GM21526 (cell line): ENCODE measurements around the gene GSTM1.
"Not testable (repeated sequence)": the region's sequence is repeated elsewhere in the genome, so short reads cannot be mapped to it uniquely, and the experiment has no call there.

Source experiments
- ATAC-seq: cut with Tn5 transposase; IDR thresholded peaks from one replicate; pipeline ENCODE4 v1.9.1; 2021; ENCODE audit warnings: moderate library complexity; ENCODE audit not compliant: unreplicated experiment, low FRiP score

Gene GSTM1

GRCh38 chr1:109659997-109660690 lies 27.5 kb upstream of the GSTM1 start:
- ATAC-seq: no peak

DNA sequence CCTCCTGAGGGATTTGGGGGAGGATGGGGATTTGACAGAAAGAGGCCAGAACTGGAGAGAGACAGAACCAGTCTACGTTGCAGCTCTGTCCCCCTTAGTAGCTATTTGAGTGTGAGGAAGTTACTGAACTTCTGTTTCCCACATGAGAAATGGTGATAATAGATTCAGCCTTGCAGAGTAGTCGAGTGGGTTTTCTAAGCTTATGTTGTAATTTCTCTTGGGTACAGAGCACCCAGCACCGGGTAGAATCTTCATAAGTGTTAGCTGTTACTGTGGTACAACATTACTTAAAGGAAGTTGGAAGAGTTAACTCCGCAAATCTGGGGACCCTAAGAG lies 27.0 kb upstream of the GSTM1 start:
- not testable (repeated sequence) for ATAC-seq

- no peak for ATAC-seq
These were observed 26.2 kb upstream of the GSTM1 start for GRCh38 chr1:109661391-109661790.

- ATAC-seq: no peak
These were observed 22.9 kb upstream of the GSTM1 start for GRCh38 chr1:109664671-109665070.

- ATAC-seq: peak; percentile 81
These were observed 20.0 kb upstream of the GSTM1 start, which contains the start of gene GSTM2 for GRCh38 chr1:109667452-109668122. TSS of gene GSTM2 (plus strand) at chr1:109668057. CDS start at chr1:109668116, 59 bp downstream.

GRCh38 chr1:109668123-109668775 lies 19.4 kb upstream of the GSTM1 start:
- ATAC-seq: no peak

GRCh38 chr1:109669246-109669948 lies 18.2 kb upstream of the GSTM1 start:
- ATAC-seq: no peak

GRCh38 chr1:109669949-109670302 lies 17.7 kb upstream of the GSTM1 start:
- ATAC-seq: not testable (repeated sequence)

GRCh38 chr1:109671067-109671466 lies 16.6 kb upstream of the GSTM1 start:
- no peak for ATAC-seq

DNA sequence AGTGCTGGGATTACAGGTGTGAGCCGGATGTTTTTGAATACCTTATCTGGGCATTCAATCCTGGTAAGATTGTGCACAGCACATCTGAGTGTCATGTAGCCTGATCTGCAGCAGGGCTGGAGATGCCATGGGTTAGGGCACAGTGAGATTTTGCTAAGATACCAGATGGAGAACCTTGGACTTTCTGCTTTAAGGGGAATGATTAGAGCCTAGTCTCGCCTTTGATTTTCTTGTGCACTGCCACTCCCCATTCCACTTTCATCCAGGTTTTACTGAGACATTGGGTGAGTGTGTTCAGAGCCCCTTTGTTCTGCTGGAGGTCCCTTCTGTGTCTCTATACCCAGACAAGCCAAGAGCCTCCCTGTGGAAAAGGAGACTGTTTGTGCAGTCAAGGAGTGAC lies 13.8 kb upstream of the GSTM1 start:
- not testable (repeated sequence) for ATAC-seq

- ATAC-seq: not testable (repeated sequence)
These were observed 10.8 kb upstream of the GSTM1 start for GRCh38 chr1:109676683-109677381.

GRCh38 chr1:109677459-109677858 lies 10.2 kb upstream of the GSTM1 start:
- no peak for ATAC-seq

DNA sequence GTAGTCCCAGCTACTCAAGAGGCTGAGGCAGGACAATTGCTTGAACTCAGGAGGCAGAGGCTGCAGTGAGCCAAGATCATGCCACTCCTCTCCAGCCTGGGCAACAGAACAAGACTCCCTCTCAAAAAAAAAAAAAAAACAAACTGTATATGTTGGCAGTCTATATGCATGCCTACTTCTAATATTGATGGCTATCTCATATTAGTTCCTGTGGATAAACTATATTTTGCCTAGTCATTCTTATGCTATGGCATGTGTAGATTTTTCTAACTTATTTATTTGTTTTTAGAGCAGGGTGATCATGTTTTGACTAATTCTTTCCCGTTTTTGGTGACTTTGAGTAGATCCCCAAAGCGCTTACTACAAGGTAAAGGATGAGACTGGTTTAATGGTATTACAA lies 9.0 kb upstream of the GSTM1 start:
- not testable (repeated sequence) for ATAC-seq

- not testable (repeated sequence) for ATAC-seq
These were observed 2.8 kb upstream of the GSTM1 start for GRCh38 chr1:109684777-109685176.

DNA sequence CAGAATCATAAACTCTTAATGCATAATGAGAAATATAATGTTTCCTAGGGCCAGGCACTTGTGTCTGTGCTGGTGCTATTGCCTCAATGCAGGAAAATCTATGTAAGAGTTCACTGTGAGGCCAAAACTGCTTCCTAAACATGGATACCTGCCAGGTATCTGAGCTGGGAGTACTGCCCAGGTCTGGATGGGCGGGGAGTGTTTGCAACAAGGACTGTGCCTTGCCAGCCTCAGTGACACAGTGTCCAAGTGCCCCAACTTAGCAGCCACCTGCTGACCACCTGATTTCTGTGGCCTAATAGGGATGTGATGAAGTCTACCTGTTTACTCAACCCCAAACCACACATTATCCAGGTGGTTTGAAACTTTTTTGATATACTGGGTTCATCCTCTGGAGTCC lies 2.2 kb upstream of the GSTM1 start:
- ATAC-seq: not testable (repeated sequence)

DNA sequence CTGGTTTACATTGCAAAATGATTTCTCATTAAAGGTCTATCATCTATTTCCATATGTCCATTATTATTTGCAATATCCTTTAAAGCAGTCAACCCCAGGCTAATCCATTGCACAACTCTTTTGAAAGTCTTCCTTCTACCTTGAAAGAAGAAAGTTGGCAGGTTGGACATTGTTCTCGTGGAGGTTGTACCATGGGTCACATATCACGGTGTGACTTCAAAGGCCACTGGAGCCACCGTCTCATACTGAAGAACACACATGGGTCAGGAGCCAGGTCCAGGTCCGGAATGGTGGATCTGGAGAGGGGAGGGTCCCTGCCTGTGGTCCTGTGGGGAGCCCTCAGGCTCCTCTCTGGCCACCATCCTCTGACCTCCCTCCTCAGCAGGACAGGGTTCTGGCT lies 1.7 kb upstream of the GSTM1 start:
- not testable (repeated sequence) for ATAC-seq

DNA sequence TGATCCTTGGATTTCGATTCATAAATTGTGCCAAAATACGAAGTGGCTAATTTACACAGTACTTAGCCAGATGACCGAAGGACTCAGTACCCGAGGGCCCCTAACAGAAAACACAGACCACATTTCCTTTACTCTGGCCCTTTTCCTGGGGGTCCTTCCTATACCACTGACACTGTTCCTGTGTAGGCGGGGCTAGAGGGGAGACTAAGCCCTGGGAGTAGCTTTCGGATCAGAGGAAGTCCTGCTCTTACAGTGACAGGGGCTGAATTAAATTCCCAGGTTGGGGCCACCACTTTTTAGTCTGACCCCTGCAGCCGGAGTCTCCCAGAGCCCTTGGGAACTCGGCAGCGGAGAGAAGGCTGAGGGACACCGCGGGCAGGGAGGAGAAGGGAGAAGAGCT lies 508 bp upstream of the GSTM1 start:
- ATAC-seq: not testable (repeated sequence)

GRCh38 chr1:109689844-109690405 lies 2.3 kb downstream of the GSTM1 start:
- no peak for ATAC-seq

DNA sequence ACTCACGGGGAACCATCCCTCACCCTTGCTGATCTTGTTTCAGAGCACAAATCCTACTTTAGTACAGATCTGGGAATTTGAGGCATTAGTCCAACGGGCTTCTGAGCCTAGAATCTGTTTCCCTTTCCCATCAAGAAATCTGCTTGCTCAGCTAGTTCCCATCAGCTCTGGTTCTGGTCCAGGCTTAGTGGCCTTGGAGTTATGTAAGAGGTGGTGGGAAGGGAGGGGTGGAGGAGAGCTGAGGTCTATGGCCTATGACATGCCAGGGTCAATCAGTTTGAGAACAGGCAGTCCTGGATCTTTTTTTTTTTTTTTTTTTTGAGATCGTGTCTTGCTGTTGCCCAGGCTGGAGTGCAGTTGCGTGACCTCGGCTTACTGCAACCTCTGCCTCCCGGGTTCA lies 4.1 kb downstream of the GSTM1 start:
- no peak for ATAC-seq

- not testable (repeated sequence) for ATAC-seq
These were observed 6.8 kb downstream of the GSTM1 start for GRCh38 chr1:109694400-109694799.
